ENCODE results near the gene MTLN. TPM values are rescaled to one million over a fixed set of nuclear protein-coding genes. Genes with fewer than 3 reads are reported as not detected.
A peak's percentile ranks its signal among the peaks of the same experiment; 100 is the strongest.

MTLN gene
- total RNA-seq, 2 experiments from 2014 or later = 8.7 to 9.8 TPM

DNA sequence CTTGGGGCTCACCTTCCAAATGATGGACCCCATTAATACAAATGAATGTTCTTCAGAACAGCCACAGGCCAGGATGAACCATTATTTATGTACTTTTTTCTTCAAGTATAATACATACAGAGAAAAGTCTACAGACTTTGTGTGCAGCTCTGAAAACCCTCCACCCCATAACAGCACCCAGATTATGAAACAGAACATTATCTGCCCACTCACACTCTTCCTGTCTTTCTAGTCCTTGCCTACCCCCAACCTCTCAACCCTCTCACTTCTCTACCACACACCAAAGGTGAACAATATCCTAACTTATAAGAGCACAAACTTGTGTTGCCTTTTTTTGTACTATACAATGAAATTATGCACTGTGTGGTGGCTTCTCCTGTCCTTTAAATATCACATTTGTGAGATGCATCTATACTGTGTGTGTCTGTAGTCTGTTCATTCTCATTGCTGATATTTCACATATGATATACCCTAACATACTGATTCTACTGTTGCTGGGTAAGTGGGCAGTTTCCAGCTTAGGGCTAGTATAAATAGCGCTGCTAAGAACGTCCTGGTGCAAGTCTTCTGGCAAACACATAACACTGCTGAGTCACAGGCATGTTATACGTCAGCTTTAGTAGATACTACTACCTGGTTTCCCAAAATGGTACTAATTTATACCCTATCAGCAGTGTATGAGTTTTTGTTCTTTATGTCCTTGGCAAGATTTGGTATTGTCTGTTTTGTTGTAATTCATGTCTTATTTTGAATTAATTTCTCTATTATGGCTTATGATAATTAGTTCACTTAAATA, 6.5 kb downstream of the MTLN start:
- peak overlapping the region; percentile 78 for H3K27ac Mint-ChIP-seq
- TF ChIP-seq, protein P1, sequence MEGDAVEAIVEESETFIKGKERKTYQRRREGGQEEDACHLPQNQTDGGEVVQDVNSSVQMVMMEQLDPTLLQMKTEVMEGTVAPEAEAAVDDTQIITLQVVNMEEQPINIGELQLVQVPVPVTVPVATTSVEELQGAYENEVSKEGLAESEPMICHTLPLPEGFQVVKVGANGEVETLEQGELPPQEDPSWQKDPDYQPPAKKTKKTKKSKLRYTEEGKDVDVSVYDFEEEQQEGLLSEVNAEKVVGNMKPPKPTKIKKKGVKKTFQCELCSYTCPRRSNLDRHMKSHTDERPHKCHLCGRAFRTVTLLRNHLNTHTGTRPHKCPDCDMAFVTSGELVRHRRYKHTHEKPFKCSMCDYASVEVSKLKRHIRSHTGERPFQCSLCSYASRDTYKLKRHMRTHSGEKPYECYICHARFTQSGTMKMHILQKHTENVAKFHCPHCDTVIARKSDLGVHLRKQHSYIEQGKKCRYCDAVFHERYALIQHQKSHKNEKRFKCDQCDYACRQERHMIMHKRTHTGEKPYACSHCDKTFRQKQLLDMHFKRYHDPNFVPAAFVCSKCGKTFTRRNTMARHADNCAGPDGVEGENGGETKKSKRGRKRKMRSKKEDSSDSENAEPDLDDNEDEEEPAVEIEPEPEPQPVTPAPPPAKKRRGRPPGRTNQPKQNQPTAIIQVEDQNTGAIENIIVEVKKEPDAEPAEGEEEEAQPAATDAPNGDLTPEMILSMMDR (IDR thresholded peaks at IDR 0.05) = no peak
- H3K4me1 Mint-ChIP-seq (ENCODE audit: low read depth) = peaks cover 40% of the 10 kb centered on the region
- ATAC-seq (ENCODE audit: poor library complexity) (no peak), DNase-seq (no peak)
- POLR2A ChIA-PET = interaction anchor here (2.4 kb wide), 1 partner anchor 7 kb away, joined by 6 read pairs; no protein-coding TSS in a partner anchor
- peak overlapping the region; percentile 69 for H3K4me3 ChIP-seq (ENCODE audit: low read length)
- H3K27me3 ChIP-seq (ENCODE audit: control insufficient read depth in 1 of 2, insufficient read depth in 2 of 2, low read length in 2 of 2) = no peaks in the 10 kb centered on the region
- no peaks in the 10 kb centered on the region for H3K9me3 Mint-ChIP-seq
- H3K9me3 ChIP-seq (ENCODE audit: control insufficient read depth in 1 of 2, insufficient read depth in 1 of 2, low read length in 2 of 2) = no peaks in the 10 kb centered on the region
- H3K36me3 Mint-ChIP-seq (ENCODE audit: low read depth) = peaks cover 26% of the 10 kb centered on the region
- intact Hi-C loops (cut with DNase I, micrococcal nuclease) = loop anchor here in 1 of 2 experiments (5.0 kb wide), 1 partner anchor 1489 kb away; the partner anchor contains the start of gene RANBP2
- peaks cover 7% of the 10 kb centered on the region for H3K4me1 ChIP-seq (ENCODE audit: insufficient read depth, low read length)
- H3K36me3 ChIP-seq (ENCODE audit: insufficient read depth, low read length) = peaks cover 3% of the 10 kb centered on the region
- H3K27ac ChIP-seq (ENCODE audit: low read depth in 1 of 2, low read length in 2 of 2) = no peak overlapping the region
- no peaks in the 10 kb centered on the region for H3K27me3 Mint-ChIP-seq
- CTCF ChIA-PET = no interaction called here
- H3K4me3 Mint-ChIP-seq = peak overlapping the region; percentile 93

DNA sequence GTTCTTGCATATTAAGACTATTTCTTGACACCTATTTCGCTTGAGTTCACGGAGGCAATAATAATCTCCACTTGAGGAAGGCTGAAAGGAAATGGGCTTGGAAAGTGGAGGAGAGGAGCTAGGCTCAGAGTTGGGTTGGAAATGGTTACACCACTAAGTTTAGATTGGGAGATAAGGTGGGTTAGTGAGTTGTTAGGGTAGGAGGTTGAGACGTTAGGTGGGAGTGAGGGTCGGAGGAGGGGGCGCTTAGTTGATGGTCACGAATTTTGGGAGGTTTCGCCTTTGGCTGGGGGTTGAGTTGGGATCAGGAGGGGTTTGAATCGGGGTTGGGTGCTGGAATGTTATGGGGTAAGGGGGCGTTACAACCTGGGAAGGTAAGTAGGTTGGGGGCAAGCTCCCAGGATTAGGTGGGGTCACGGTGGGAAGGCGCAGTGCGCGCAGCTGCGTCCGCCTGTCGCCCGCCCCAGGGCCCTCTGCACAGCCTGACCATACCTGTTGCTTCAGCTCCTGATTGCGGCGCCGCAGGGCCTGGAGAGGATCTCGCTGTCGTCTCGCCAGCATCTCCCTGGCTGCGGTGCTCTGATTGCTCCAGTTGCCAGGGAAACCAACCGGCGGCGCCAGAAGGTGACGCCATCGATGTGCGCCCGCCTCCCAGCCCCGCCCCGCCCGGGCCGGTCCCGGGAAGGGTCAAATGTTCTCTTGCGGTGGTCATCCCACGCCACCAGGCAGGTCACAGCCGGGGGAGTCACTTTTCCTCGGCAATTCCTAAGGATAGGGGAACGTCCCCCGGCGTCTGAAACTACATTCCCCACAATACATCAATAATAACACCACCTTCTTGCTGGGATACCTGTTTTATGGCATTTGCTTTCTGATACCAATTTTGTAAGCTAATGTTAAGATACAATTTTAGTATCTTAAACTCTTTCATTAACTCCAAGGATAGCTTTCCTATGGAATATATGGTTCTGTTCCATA, 7.7 kb downstream of the MTLN start, which contains the start of gene NPHP1:
Gene NPHP1, minus strand, starts transcription at position 606 of the 978 bp plus-strand sequence. Its CDS starts 45 bp downstream, at position 561.
- H3K4me3 ChIP-seq (ENCODE audit: low read length) = peak within 1 kb of the TSS; percentile 69
- H3K27me3 ChIP-seq (ENCODE audit: control insufficient read depth in 1 of 2, insufficient read depth in 2 of 2, low read length in 2 of 2) = no peaks in the 10 kb centered on the region
- H3K4me1 Mint-ChIP-seq (ENCODE audit: low read depth) = peaks cover 32% of the 10 kb centered on the region
- peak within 1 kb of the TSS; percentile 93 for H3K4me3 Mint-ChIP-seq
- H3K9me3 Mint-ChIP-seq = no peaks in the 10 kb centered on the region
- peak within 1 kb of the TSS in 1 of 2 donors; percentile 31 for H3K27ac ChIP-seq (ENCODE audit: low read depth in 1 of 2, low read length in 2 of 2)
- H3K4me1 ChIP-seq (ENCODE audit: insufficient read depth, low read length) = peaks cover 5% of the 10 kb centered on the region
- H3K36me3 Mint-ChIP-seq (ENCODE audit: low read depth) = peaks cover 18% of the 10 kb centered on the region
- DNase-seq = peak; percentile 62 to 92 (median 78)
- peak within 1 kb of the TSS; percentile 78 for H3K27ac Mint-ChIP-seq
- CTCF ChIA-PET = no interaction called here
- ATAC-seq (ENCODE audit: poor library complexity) = peak; percentile 93
- intact Hi-C loops (cut with DNase I, micrococcal nuclease) = loop anchor here in 1 of 2 experiments (5.0 kb wide), 2 partner anchors 473 to 1487 kb away; partner anchors contain the start of genes BUB1 and RANBP2
- POLR2A ChIA-PET = interaction anchor here (2.4 kb wide), 1 partner anchor 8 kb away, joined by 6 read pairs; no protein-coding TSS in a partner anchor
- H3K9me3 ChIP-seq (ENCODE audit: control insufficient read depth in 1 of 2, insufficient read depth in 1 of 2, low read length in 2 of 2) = no peaks in the 10 kb centered on the region
- H3K36me3 ChIP-seq (ENCODE audit: insufficient read depth, low read length) = no peaks in the 10 kb centered on the region
- TF ChIP-seq, protein P1 (IDR thresholded peaks at IDR 0.05) = no peak
- H3K27me3 Mint-ChIP-seq = no peaks in the 10 kb centered on the region

DNA sequence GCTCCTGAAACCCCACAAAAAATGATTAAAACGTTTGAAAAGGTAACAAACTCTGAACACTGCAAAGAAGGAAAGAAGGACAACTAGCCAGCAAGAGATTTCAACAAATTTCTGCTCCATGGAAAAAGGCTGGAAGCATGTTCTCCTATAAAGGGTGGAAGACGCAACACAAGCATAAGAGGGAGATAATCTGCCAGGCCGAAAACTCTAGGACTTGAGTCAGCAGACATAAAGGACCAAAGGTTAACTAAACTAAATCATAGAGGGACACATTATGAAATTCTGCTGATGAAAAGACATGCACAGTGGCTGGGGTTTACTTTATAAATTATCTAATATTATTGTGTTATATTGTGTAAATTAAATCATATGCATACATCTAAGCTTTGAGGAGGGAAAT, 14.3 kb downstream of the MTLN start:
- Mint-ChIP-seq H3K27me3 (no peaks in the 10 kb centered on the region), H3K27ac (no peak overlapping the region)
- TF ChIP-seq, protein P1 (IDR thresholded peaks at IDR 0.05) = no peak

More for the DNA sequence above, 14.3 kb downstream of the MTLN start:
- intact Hi-C loops (cut with DNase I, micrococcal nuclease) = no loop called here
- Mint-ChIP-seq H3K4me1 (ENCODE audit: low read depth) (no peaks in the 10 kb centered on the region), H3K4me3 (no peak overlapping the region), H3K36me3 (ENCODE audit: low read depth) (no peaks in the 10 kb centered on the region), H3K9me3 (no peaks in the 10 kb centered on the region)
- Histone ChIP-seq H3K9me3 (ENCODE audit: control insufficient read depth in 1 of 2, insufficient read depth in 1 of 2, low read length in 2 of 2) (no peaks in the 10 kb centered on the region), H3K4me1 (ENCODE audit: insufficient read depth, low read length) (no peaks in the 10 kb centered on the region), H3K27ac (ENCODE audit: low read depth in 1 of 2, low read length in 2 of 2) (no peak overlapping the region), H3K36me3 (ENCODE audit: insufficient read depth, low read length) (no peaks in the 10 kb centered on the region), H3K4me3 (ENCODE audit: low read length) (no peak overlapping the region), H3K27me3 (ENCODE audit: control insufficient read depth in 1 of 2, insufficient read depth in 2 of 2, low read length in 2 of 2) (no peaks in the 10 kb centered on the region)
- ATAC-seq (ENCODE audit: poor library complexity) (no peak), DNase-seq (no peak)
- CTCF ChIA-PET = interaction anchor here (1.1 kb wide), 1 partner anchor 8 kb away, joined by 3 read pairs; no protein-coding TSS in a partner anchor
- POLR2A ChIA-PET = no interaction called here
